ENCODE results near the gene USP2. TPM values are rescaled to one million over a fixed set of nuclear protein-coding genes. Genes with fewer than 3 reads are reported as not detected.

The USP2 gene
- polyA plus RNA-seq, 1 donor: 62.9 TPM

DNA sequence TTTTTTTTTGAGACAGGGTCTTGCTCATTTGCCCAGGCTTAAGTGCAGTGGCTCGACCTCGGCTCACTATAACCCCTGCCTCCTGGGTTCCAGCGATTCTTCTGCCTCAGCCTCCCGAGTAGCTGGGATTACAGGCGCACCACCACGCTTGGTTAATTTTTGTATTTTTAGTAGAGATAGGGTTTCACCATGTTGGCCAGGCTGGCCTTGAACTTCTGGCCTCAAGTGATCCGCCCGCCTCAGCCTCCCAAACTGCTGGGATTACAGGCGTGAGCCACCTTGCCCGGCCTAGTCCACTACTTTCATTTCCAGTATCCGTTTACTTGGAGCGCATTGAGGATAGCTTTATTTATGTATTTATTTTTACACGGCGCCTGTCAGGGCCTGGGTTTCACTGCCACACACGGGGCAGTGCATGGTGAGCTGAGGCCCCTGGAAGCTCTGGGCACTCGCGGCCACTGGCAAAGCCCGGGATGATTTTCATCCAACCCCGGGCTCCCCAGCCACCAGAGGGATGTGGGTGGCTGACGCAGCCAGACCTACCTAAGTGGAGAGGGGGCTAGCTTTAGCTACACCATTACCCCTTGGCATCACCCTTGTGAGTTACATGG is 58.5 kb downstream of the USP2 start:
- DNase-seq (ENCODE audit: low read depth): no peak

DNA sequence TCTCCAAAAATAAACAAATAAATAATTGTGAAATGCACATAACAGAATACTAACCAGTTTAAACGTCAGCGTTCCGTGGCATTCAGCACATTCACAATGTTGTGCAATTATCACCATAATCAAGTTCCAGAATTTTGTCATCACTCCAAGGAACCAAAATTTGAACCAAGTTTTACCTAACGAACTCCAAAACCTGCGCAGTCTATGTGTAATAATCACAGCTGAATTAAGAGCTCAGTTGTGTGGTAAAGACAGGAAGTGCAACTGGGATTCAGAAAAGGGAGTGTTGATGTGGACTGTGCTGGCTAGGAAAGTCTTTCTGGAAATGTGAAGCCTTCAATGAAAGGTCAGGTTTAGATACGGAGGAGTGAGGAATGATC is 59.1 kb downstream of the USP2 start:
- no peak for DNase-seq (ENCODE audit: low read depth)

GRCh38 chr11:119320776-119321524 is 60.5 kb downstream of the USP2 start:
- DNase-seq (ENCODE audit: low read depth): no peak

GRCh38 chr11:119320240-119320775 is 61.2 kb downstream of the USP2 start:
- DNase-seq (ENCODE audit: low read depth): no peak

DNA sequence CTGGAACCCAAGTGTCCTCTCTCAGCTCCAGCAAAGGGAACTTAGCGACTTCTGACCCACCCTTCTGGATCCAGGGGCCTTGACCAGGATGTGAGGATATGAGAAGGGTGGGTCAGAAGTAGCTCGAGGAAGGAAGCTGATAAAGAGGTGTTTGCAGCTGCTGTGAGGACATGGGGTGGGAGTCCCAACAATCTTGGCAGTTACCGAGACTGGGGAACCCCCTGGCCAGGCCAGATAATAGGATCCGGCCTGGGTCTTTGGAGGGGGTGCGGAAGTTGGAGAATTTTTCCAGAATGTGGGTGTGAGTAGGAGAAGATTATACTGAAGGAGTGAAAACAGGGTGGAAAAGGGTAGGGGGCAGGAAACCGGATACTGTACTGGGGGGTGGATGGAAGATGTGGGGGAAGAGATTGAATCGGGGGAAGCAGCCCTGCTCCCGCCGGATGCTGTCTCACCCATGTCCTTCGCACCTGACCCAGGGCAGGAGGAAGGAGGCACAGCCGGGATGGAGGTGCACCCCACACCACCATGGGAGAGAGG is 61.7 kb downstream of the USP2 start:
- no peak for DNase-seq (ENCODE audit: low read depth)

DNA sequence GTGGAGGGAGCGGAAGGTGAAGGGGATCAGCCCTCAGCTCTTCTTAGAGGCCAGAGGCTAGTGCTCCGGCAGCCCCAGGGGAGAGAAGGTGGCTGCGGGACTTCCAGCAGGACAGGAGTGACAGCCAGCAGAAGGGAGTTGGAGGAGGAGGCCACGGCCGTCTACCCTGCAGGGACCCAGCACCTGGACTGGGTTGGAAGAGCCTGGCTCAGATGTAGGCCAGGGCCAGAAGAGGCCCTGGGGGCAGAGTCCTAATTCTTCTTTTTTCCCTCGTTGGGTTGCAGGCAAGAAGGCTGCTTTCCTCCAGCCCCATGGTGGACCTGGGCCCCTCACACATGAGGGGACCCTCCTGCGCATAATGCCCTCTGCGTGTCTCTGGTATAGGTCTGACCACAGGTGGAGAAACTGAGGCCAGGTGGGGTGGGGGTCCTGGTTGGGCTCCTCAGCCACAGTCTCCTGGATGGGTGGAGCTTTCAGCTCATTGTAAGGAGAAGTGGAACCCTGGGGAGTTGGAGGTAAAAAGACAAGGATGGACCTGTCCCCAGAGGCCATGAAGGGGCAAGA is 62.3 kb downstream of the USP2 start:
- no peak for DNase-seq (ENCODE audit: low read depth)

DNA sequence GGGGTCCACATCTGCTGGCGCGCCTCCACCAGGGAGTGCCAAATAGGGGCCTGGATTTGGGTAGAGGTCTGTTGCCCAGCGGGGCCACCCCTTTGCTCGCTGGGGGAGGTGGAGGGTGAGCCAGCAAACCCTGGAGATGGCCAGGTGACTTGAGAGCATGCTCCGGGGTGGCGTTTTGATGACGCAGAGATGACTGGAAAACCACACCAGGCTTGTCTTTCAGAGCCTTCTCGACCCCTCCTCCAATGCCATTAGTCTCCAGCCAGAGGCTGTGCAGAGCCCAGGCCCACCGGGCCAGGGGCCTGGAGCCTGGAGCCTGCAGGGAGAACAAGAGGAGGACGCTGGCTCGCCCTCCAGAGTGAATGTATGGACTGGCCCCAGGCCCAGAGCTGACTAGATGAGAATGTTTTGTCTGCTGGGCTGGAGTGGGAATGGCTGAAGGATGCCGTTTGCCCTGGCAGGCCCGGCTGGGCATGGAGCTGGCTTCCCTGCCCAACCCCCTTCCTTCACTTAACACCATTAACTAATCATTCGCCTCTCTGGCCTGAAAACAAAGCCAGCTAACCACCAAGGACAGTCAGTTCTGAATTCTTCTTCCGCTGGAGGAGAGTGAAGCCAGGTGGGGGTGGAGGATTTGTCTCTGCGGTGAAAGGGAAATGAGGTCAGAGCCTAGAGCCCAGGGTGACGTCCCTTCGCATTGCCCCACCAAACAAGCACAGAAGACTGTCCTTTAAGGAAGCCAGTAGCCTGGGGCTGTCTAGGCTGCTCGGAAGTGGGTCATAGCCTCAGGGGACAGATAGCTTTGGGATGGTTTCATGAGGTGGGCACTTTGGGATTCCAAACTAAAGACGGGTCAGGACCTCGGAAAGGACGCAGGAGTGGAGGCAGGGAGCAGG is 63.0 kb downstream of the USP2 start:
- no peak for DNase-seq (ENCODE audit: low read depth)

DNA sequence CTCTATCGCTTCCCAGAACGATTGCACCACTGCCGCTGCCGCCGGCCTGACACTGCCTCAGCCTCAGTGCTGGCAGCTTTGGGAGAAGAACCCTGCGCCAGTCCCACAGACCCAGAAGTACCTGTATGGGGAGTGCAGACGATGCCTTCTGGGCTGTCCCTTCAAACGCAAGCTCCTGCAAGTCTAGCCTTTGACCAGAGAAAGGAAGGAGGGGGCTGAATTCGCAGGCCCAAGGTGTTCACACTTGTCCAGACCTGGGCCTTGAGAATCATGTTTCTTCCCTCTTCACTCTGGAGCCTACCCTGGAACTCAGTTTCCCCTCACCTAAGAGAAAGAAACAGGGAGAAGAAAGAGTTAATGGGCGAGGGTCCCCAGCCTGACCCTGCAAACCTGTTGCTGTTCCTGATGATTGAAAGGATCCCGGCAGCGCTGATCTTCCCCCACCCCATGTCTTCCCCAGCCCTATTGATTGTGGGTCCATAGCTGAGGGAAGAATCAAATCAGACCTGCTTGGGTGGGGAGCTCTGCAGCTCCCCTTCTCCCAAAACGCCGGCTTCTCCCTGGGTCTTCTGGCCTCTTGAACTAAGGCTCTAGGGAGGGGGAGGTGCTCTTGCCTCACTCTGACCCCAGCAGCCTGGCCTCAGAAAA is 63.8 kb downstream of the USP2 start:
- no peak for DNase-seq (ENCODE audit: low read depth)

- no peak for DNase-seq (ENCODE audit: low read depth)
Measured at GRCh38 chr11:119316729-119317591, 64.5 kb downstream of the USP2 start, which contains the start of gene MCAM. MCAM (minus strand) TSS chr11:119317130; CDS start chr11:119317101, 29 bp downstream.

DNA sequence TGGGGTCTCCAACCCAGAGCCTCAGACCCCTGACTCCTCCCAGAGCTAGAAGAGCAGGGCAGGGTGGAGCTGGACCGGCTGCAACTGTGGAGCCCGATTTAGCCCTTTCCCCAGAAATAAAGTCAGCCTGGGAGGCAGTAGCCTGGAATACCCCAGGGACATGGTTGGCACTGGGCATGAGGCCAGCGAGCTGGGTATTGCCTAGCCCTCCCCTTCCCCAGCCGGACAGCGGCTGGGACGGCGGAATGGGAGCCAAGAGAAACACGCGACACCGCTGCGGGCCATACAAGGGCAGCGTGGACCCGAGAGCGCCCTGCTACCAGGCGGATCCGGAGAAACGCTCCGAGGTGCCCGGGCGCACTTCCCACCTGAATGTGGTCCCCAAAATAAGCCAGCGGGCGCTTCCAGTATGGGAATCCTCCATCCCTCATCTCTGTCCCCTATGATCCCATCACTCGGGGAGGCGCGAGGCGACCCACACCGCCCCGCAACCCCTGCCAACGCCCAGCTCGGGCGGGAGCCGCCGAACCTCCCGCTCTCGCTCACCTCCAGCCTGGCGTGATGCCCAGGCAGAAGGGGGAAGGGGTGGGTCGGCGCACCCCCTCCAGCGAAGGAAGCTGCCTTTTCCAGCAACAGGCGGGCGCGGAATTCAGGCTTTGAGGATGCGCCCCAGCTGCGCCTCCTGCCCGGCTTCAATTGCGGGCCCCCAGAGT is 65.3 kb downstream of the USP2 start:
- no peak for DNase-seq (ENCODE audit: low read depth)

GRCh38 chr11:119315131-119316015 is 66.1 kb downstream of the USP2 start:
- no peak for DNase-seq (ENCODE audit: low read depth)

- DNase-seq (ENCODE audit: low read depth): no peak
Measured at GRCh38 chr11:119314726-119315125, 66.8 kb downstream of the USP2 start.

GRCh38 chr11:119310682-119311052 is 70.8 kb downstream of the USP2 start:
- DNase-seq (ENCODE audit: low read depth): no peak

DNA sequence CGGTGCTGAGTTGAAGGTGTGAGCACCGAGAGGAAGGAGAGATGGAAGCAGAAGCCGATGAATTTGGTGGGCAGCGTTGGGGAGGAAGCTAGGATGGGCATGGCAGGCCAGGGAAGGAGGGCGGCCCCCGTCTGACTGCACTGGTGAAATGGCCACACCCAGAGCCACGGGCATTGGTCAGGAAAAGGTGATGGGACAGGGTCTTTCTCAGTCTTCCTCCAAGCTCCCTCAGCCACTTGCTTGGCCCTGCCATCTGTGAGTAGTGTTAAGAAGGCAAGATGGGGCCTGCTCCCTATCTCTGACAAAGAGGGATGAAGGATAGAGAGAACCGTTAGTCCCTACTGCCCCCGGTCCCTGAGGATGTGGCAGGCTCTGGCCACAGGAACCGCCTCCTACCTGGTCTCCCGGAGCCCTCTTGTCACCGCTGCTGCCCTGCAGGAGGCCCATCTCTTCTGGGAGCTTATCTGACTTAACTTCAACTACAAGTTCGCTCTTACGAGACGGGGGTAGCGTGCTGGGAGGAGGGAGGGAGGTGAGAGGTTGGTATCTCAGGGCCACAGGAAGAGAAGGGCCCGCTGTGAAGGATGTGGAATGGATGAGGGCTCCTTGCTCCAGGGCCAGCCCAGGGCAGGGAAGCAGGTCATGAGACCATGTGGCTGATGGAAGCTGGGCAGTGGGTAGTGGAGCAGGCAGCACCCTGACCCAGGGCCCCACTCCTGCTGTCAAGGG is 71.4 kb downstream of the USP2 start:
- DNase-seq (ENCODE audit: low read depth): no peak

- DNase-seq (ENCODE audit: low read depth): no peak
Measured at GRCh38 chr11:119309411-119309810, 72.1 kb downstream of the USP2 start.

- no peak for DNase-seq (ENCODE audit: low read depth)
Measured at GRCh38 chr11:119307974-119308373, 73.5 kb downstream of the USP2 start.

- DNase-seq (ENCODE audit: low read depth): no peak
Measured at GRCh38 chr11:119307219-119307618, 74.3 kb downstream of the USP2 start.

Data from forelimb muscle (tissue), 1 donor.